Fibroblast of villous mesenchyme (primary cell): ENCODE results near the gene PGLYRP4. TPM values are rescaled to one million over a fixed set of nuclear protein-coding genes. Genes with fewer than 3 reads are reported as not detected.

Experiments used
- DNase-seq: peaks from one replicate; pipeline ENCODE4 v3.0.0-alpha.2; 2010; ENCODE audit warnings: low read depth
- H3K4me3 ChIP-seq: 2 replicates; pipeline ENCODE4 v1.5.1; 2011; ENCODE audit warnings: low read depth, mild to moderate bottlenecking, low read length
- total RNA-seq: library from RNA; depleted of rRNA; stranded (reverse); fragments of >200 nt; gene quantifications from 2 replicates; pipeline ENCODE4 v1.2.3, GENCODE V29; 2012
- TF ChIP-seq, protein P1 (sequence below): IDR thresholded peaks from 2 replicates; pipeline ENCODE4 v1.5.1; 2012; ENCODE audit warnings: low read depth, mild to moderate bottlenecking, low read length; ENCODE audit not compliant: insufficient read depth

PGLYRP4 gene
- total RNA-seq, 1 donor = not detected

DNA sequence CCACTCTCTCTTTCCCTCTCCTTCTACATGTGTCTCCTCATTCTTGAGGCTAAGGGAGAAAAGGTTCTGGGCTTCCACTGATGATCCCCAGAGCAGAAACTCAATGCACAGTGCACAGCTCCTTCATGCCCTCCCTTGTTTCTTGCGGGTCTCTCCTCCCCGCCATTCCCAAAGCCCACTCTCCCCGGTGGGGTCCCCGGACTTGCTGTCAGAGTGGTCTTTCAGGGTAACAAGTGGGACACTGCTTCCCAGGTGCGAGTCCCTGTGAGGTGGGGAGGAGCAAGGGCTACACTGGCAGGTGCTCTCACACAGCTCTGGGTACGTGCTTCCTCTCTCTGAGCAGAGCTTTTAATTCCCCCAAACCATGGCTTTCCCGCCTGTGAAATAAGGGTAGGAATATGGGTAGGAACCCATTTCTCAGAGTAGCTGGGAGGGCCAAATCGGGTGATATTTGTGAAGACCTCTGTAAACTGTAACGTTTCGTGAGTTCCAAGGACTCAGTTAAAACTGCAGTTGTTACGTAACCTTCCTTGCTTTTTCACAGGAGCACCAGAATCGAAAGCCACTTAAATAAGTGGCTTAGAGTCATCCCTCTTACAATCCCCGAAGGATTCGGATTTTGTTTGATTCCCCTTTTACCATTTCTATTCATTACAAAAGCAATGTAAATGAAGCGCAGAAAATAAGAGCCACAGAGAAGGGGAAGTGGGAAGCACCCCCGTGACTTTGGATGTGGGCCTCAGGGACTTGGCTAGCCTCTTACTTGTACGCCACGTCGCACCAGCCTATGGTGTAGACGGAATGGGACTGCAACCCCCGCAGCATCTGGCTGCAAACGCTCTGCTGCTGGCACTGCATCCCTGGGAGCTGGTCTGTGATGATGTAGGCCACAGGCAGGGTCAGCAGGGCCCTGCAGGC is 42.1 kb downstream of the PGLYRP4 start:
- DNase-seq = no peak
- TF ChIP-seq, protein P1, sequence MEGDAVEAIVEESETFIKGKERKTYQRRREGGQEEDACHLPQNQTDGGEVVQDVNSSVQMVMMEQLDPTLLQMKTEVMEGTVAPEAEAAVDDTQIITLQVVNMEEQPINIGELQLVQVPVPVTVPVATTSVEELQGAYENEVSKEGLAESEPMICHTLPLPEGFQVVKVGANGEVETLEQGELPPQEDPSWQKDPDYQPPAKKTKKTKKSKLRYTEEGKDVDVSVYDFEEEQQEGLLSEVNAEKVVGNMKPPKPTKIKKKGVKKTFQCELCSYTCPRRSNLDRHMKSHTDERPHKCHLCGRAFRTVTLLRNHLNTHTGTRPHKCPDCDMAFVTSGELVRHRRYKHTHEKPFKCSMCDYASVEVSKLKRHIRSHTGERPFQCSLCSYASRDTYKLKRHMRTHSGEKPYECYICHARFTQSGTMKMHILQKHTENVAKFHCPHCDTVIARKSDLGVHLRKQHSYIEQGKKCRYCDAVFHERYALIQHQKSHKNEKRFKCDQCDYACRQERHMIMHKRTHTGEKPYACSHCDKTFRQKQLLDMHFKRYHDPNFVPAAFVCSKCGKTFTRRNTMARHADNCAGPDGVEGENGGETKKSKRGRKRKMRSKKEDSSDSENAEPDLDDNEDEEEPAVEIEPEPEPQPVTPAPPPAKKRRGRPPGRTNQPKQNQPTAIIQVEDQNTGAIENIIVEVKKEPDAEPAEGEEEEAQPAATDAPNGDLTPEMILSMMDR = no peak
- H3K4me3 ChIP-seq = no peak overlapping the region

DNA sequence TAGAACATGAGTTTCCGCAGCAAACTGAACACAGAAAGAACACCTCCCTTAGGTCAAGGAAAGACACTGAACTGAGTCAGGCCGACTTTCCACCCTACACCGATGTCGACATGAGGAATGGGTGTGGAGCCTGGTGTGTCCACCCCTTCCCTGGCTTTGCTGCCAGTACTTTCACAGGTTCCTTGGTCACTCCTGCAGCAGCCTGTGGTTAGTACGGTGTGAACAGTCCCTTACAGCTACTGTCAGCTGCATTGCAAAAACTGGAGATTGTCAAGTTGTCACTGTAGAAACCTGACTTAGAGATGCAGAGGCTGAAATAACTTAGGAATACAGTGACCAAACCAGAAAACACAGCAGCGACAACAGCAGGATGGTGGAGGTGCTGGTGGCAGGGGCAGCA is 43.0 kb downstream of the PGLYRP4 start:
- TF ChIP-seq, protein P1 = no peak
- no peak overlapping the region for H3K4me3 ChIP-seq
- no peak for DNase-seq

DNA sequence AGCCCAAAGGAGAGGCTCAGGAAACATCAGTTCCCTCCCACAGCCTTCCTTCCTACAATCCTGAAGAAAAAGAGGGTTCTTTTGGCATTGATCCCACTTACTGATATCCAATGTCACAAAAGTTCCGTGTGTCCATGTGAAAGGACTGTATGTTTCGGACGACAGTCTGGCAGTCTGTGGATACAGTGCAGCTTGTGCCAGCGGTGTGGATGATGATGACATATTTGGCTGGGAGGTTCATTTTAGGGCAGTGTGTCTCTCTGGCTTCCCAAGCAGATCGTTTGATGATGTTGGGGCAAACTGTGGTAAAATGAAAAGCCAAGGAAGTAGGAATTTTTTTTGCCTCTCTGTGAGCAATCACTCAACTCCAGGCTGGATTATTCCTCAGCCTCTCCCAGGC is 46.3 kb downstream of the PGLYRP4 start:
- no peak for DNase-seq
- TF ChIP-seq, protein P1 = no peak
- H3K4me3 ChIP-seq = no peak overlapping the region

DNA sequence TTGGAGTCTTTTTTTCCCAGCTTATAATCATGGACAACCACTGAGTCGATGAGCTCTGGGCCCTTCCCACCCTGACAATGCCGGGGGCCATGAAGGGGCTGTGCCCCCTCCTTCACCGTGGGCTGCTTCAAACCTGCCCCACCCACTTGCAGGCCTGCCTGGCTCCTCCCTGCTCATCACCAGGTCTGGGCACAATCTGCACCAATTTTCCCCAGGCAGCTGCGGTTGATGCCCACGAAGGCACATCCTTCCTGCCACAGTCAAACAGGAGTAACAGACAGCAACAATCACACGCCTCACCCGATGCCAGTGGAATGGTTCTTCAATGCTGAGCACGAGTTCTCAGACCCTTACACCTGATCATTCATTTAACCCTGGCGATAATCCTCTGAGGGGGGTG is 54.8 kb downstream of the PGLYRP4 start:
- H3K4me3 ChIP-seq = no peak overlapping the region
- TF ChIP-seq, protein P1 = no peak
- DNase-seq = no peak

DNA sequence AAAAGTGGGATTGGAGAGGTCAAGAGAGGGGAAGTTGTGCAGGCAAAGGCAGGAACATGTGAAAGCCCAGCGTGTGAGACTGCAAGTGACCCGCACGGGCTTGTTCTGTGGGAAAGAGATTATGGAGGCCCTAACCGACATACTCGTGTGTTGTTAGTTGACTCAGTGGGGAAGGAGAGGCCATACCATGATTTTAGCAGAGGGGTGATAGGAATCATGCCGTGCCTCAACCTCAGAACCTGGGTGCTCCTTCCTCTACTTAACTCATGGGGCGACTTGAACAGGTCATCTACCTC is 55.2 kb downstream of the PGLYRP4 start:
- no peak overlapping the region for H3K4me3 ChIP-seq
- DNase-seq = no peak
- TF ChIP-seq, protein P1 = no peak

DNA sequence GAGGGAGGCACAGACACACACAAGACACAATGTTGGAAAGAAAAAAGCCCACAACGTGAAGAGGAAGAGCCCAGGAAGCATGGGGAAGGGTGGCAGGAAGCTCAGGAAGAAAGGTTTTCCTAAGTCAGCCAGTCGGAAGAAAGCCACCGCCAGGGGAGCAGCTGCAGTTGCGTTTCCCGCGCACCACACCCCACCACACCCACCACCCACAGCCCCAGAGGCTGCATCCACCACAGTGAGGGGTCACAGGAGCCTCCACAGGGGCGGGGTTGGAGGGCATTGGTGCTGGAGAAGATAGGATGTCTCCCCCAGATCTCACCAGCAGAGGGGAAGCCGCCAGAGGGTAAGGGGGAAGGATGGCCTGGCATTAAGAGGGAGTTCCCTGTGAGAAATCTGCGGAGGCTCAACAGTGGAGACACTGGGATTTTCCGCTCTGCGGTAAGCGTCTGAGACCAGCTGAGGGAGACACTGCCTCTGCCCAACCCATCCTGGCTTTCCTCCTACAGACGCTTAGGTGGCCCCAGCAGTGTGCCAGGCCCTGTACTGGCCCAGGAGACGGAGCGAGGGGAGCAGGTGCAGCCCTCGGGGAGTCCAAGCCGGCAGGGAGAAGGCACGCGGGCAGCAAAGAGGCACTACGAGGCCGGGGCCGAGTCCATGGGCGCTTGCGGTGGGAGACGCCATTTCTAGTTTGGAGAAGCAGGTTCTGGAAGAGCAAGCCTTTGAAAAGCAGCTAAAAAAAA is 55.7 kb downstream of the PGLYRP4 start:
- no peak overlapping the region for H3K4me3 ChIP-seq
- DNase-seq = no peak
- TF ChIP-seq, protein P1 = no peak
